ENCODE results near the gene FAM228A.
"Not testable (repeated sequence)": the region's sequence is repeated elsewhere in the genome, so short reads cannot be mapped to it uniquely, and the experiment has no call there.

Gene FAM228A

DNA sequence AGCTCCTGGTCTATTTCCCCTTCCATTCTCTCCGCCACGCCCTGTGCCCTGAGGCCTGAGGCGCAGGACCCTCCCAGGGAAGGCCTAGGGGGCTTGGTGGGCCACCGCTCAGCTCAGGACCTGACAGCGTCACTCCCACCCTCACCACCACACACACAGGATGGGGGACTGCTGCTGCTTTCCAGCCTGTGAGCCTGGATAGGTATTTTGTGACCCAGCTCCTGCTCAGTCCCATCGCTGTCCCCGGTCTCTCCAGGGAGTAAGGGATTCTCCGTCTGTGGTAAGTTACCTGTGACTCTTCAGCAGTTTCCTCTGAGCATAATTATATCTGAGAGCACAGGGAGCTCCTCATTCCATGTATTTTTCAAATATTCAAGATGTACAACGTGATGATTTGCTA, 16.3 kb downstream of the FAM228A start:
- DNase-seq (ENCODE audit: low spot score): no peak

DNA sequence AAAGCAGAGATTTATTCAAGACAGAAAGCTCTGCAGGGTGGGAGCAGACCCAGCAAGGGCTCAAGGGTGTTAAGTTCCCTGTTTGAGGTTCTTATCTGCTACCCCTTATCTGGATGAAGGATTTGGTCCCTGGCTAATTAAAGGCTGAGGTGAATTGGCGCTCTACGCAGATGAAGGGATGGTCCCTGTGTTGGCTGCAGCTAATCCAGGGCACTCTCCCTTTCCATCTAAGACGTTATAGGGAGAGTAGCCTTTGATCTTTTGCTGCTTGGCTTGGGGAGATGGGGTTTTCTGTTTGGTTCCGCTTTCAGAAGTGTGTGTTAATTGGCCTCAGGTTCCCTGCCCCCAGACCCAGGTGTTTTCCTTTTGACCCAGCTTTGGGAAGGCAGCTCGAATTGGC, 17.0 kb downstream of the FAM228A start:
- DNase-seq (ENCODE audit: low spot score): no peak

DNA sequence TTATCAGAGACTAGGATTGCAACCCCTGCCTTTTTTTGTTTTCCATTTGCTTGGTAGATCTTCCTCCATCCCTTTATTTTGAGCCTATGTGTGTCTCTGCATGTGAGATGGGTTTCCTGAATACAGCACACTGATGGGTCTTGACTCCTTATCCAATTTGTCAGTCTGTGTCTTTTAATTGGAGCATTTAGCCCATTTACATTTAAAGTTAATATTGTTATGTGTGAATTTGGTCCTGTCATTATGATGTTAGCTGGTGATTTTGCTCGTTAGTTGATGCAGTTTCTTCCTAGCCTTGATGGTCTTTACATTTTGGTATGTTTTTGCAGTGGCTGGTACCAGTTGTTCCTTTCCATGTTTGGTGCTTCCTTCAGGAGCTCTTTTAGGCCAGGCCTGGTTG, 22.4 kb downstream of the FAM228A start:
- not testable (repeated sequence) for DNase-seq (ENCODE audit: low spot score)

DNA sequence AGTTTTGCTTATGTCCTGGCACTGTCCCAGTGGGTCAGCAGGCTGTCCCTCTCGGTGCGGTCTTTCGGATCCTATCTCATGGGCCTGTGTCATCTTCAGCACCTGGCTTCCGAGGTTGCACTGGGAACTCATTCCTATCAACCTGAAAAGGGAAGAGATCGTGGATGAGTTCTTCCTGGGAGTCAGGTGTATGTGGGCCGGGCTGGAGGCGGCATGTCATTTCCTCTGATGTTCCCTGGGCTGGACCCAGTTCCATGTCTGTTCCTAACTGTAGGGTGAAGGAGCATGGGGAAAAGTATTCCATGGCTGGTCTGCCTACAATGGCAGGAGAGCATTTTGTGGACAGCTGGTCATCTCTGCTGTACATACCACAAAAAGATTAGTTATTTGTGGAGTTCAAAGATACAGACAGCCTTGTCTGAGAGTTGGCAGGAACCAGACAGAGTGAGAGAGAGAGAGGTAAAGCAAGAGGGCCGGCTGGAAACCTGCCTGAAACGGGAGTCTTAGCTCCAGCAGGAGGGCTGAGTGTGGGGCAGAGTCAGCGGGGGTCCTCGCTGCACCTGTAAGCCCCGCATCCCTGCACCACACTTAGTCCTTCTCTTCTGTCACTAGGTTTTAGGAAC, 25.2 kb downstream of the FAM228A start:
- no peak for DNase-seq (ENCODE audit: low spot score)

DNA sequence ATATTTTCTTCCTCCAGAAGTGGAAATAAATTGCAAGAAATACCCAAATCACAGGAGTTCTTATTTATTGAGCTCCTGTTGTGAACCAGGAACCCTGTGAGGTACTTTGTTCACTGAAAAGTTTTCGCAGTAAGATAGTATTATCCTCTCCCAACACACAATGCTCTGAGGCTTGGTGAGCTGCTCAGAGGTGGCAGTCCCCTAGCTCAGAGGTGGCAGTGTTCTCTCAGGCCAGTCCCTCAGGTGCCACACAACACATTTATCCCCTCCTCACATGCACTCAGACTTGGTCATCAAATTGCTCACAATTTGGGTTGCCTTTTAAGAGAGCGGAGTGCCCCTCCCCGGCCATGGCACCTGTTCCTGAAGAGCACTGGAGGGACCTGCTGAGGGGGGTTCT, 25.9 kb downstream of the FAM228A start:
- DNase-seq (ENCODE audit: low spot score): no peak

DNA sequence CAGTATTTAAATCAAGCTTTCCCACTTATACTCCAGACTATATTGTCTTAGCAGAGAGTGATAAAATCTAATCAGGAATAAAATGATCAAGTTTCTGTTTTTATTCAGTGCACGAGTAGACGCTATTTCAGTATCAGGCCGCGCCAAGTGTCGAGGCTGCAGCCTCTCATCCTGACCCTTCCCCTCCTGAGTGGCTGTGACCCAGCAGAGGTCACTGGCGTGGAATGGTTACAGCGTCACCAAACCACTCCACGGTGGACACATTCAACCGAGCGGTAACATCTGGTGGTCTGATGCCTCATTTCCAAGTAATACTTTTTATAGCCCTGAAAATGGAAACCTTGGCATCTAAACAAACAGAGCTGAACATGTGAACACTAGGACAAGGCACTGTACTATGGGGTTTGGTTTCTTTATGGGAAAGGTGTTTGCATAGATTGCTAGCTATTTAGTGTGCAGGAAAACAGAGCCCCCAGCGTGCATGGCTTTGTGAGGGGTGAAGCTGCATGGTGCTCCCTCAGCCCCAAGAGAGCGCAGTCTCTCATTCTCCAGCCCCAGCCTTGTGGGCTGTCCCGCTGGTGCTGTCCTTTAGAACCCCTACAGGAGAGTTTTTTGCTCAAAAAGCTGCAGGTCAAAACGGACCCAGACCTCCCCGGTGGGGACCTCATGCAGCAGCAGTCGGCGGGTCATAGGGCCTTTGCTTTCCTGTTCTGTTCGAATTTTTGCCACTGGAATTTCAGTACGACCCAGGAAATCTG, 28.4 kb downstream of the FAM228A start:
- DNase-seq (ENCODE audit: low spot score): no peak

DNA sequence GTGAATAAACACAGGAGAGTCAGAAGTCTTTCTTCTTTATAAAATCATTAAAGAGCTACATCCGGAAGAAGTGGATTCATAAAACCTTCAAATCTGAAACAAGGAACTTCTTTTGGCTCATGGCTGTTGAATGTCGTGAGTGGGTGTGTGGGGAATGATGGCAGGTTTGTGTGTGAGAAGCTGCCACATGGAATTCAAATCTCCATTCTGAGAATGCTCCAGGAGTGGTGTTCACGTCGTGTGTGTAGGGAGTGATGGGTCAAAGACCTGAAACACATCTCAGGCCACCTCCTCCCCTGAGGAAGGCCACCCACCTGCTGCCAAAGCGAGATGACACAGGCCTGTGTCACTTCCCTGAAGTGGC, 28.9 kb downstream of the FAM228A start:
- no peak for DNase-seq (ENCODE audit: low spot score)

DNA sequence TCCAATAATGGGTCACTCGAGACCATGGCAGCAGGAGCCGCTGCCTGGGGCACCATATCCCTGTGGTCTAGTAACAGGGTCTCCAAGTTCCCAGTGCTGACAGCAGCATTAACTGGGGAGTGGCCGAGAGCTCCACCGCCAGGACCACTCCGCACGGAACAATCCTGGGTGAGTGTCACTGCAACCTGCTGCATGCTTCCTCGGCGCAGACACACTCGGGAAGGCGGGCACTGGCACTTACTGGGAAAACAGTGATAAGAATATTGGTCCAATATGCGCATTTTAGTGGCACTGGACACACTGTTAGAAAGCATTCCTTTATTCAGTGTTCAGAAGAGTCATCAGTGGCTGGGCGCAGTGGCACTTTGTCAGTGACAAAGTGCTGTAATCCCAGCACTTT, 29.7 kb downstream of the FAM228A start:
- no peak for DNase-seq (ENCODE audit: low spot score)

DNA sequence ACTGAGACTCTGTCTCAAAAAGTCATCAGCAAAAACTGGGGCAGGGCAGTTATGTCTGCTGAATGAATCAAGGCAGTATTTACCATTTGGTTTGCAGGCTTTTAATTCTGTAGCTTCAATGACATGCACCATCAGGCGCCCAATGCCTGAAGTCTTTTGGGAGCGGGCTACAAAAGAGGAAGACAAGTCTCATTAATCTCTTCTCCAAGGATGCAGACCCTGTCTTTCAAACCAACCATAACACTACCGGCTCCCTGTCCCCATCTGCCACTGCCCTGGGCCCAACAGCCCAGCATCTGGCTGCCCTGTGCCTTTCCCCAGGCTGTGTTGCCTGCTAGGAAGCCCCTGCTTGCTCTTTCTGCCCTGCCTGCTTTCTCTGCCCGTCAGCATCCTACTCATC, 30.3 kb downstream of the FAM228A start:
- no peak for DNase-seq (ENCODE audit: low spot score)

DNA sequence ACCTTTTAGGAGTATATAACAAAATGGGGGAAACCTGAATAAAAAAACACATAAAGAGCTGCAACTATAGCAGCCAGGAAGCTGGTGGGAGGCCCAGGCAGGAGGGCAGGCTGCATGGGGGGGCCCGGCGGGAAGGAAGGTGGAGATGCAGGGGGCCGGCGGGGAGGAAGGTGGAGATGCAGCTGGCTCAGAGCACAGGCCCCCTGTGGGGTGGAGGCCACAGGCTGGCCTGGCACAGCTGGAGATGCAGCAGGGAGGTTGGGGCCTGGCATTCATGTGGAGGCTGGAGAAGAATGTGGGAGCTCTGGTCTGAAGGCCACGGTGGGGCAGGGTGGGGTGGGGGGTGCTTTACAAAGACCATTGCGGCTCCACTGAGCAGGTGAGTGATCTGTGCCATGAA, 31.4 kb downstream of the FAM228A start:
- DNase-seq (ENCODE audit: low spot score): no peak

DNA sequence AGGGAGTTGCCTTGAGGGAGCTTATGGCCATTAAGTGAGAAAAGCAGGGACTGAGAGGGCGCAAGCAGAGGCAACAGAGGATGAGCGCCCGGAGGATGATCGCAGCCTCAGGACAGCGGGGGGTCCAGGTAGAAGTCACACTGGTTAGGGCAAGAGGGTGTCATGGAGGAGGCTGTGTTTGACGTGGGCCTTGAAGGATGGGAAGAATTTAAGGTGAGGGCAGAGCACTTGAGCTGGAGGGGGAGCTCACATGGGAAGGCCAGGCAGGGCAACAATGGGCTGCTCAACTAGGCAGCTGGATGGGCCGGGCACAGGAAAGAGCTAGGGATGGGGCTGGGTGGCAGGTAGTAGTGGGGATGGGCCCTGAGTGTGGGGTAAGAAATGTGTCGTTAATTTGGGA, 31.9 kb downstream of the FAM228A start:
- DNase-seq (ENCODE audit: low spot score): no peak

DNA sequence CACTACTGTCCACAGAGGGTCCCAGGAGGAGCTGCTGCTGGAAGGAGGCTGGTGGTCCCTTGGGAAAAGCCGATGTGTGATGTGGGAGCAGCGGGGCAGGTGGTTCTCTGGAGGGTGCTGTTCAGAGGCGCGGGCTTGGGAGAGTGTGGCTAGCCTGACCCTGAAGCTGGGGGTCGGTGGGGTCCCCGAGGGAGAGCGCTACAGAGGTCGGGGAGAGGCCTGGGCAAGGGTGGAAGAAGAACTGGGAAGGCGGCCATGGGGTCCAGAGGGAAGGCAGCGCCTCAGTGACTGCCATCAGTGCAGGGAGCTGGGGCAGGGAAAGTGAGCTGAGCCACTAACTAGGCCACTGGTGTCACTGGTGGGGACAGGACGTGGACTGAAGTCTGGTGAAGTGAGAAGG, 32.5 kb downstream of the FAM228A start:
- DNase-seq (ENCODE audit: low spot score): no peak

DNA sequence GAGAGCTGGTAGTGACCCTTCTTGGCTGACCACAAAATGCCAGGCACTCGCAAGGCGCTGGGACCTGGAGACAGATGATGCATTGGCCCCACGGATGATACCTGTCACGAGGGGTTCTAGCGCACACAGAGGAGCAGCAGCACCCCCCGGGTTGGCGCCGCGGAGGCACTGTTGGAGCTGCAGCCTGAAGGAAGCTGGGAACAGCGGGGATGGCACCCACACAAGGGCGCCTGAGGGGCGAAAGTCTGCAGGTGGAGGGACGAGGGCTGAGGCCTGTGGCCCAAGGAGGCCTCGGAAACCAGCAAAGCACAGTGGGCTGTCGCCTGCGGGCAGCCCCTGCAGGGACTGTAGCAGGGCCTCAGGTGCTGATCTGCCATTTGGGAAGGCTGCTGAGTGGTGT, 33.6 kb downstream of the FAM228A start:
- DNase-seq (ENCODE audit: low spot score): no peak

DNA sequence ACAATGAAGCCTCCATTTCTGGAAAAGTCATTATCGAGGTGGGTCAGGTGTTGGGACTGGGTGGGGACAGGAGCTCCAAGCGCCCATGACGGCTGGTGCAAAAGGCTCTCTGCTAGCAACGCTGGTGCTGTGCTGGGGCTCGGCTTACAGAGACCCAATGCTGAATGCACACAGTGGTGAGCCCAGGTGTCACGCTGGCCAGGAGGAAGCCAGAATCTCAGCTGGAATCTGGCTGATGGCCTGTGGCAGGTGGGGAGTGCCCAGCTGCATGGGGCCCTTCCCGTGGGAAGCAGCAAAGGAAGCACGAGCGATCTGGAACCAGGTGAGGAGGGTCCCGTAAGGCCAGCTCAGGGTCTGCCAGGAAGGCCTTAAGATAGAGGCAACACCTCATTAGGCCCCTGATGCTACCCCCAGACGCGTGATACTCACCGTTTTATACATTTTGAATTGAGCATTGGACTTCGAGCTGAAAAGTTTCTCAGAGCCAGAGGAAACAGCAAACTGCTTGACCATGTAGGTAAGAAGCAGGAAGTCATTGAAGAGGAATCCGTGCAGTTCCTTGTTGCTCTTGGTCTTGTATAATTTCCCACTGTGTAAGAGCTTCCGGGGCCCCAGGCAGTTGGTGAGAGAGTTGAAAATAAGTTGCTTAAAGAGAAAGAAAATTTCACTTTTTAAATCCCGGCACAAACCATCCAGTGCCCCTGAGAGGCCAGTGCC, 34.7 kb downstream of the FAM228A start:
- no peak for DNase-seq (ENCODE audit: low spot score)

DNA sequence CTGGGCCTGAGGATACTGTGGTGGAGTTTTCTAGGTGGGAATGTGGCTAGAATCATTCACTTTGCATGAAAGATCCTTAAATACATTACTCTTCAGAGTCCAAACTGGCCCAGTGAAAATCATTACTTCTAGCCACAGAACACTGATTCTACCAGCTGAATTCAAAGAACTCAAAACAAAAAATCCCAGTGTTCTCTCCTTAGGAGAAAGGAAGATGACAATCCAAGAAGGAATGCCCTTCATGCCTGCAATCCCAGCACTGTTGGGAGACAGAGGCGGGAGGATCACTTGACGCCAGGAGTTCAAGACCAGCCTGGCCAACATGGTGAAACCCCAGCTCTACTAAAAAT, 35.2 kb downstream of the FAM228A start:
- no peak for DNase-seq (ENCODE audit: low spot score)

DNA sequence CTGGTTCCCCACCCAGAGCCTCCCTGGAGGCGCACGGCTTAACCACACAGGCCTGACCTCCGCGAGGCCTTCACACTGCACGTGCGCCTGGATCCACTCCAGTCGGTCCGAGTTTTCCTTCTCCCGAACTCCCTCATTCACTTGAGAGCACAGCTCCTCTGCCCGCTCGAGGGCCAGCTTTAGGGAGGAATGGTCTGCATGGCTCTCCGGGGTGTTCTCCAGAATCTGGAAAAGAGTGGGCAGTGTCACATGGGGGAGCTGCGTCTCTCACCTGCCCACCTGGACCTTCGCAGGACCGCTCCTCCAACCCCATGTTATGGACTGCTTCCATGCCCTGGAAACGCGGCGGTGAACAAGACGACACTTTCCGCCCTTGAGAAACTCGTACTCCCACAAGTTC, 35.9 kb downstream of the FAM228A start:
- no peak for DNase-seq (ENCODE audit: low spot score)

DNA sequence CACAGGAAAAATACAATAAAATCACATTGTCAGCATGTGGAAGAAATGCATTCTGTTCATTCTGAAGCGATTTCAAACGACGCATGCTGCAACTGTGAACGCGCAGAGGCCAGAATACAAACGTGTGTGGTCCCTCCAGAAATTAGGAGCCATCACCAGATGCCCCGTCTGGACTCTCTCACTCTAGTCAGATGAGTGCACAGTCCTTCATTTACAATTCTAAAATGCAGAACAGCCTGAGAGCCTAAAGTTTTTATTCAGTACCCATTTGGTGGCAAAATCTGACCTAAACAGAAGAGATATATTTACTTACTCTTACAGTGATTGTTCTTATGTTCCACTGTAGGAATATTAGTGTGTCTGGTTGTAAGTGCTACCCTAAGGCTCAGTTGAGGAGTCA, 36.6 kb downstream of the FAM228A start:
- no peak for DNase-seq (ENCODE audit: low spot score)

DNA sequence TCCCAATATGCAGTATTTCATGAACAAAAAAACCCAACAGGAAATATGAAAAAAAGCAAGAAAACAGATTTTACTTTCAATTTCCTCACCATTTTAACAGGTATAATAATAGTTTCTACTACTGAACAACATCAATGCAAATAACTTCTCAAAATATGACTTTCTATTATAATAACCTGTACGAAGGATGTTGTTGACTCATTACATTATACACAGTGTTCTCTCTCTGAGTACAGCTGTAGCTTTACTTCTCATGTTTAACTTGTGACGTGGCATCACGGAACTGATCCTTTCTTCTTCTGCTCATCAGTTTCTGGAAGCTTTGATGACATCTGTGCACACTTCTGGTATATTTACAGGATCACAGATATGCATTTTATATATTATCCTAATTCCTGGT, 40.0 kb downstream of the FAM228A start:
- DNase-seq (ENCODE audit: low spot score): no peak

DNA sequence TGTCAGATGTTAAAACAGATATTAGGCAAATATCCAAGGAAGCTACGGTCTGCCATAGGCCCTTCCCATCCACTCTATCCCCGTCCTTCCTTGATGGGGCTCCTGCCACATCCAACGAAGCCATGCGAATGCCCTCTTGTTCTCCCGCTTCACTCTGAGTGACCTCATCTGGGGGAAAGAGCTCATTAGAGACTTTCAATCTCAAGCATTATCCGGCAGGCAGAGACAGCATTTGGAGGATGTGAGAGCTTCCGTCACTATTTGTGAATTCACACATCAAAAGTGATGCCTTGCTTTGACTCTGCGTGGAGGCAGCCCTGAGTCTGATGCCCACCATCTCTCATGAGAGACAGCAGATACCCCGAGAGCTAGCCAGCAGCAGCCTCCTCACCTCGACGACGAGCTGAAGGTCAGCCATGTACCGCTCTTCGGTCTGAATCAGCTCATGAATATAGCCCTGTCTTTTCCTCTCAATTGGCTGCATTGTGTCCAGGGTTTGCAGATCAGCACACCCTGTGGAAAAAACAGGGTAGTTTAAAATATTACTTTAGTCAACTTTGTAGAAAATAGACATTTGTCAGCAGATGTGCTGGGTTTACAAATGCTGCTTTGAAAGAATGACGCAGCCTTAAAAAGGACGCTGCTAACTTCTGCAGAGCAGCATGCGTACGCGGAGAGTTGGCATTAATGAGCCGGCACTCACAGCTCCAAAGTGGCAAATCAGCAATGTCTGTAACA, 45.9 kb downstream of the FAM228A start:
- DNase-seq (ENCODE audit: low spot score): no peak

DNA sequence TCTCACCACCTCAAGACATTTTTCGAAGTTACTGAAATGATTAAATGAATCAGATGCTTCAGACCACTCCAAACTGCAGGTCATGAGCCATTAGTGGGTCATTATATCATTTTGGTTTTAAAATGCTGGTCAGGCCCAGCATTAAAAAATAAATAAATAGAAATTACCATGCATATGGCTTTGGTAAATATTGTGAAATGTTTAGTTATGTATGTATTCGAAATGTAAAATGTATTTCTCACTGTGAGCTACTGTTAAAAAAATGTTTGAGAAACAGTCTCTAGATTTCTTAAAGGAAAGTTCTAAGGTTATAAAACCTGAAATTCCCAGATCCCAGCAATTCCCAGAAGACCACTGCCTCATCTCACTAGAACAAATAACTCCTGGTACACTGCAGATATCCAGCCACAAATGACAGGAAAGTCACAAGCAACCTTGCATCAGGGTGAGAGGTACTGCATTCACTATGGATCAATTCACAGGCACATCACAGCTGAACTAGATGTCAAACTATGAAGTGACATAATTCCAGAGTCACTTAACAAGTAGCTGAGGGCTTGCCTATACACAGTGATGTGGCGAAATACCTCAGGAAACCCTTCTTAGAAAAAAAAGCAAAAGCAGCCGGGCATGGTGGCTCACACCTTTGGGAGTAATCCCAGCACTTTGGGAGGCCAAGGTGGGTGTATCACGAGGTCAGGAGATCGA, 46.6 kb downstream of the FAM228A start:
- DNase-seq (ENCODE audit: low spot score): no peak

DNA sequence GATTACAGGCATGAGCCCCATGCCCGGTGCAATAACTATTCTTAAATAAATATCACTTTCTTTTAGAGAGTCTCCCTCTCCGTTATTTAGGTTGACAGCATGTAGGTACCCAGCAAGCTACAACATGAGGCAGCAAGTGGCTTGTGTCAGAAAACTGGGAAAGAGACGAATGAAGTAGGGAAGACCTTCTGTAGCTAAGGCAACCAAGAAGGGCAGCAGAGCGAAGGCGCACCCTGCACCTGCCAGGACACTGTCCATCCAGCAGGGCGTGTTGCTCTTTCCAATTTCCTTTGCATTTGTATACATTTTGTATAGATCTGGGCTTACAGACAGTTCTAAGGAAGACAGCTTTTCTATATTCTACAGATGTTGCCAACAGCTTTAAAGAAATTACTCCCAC, 48.1 kb downstream of the FAM228A start:
- no peak for DNase-seq (ENCODE audit: low spot score)

DNA sequence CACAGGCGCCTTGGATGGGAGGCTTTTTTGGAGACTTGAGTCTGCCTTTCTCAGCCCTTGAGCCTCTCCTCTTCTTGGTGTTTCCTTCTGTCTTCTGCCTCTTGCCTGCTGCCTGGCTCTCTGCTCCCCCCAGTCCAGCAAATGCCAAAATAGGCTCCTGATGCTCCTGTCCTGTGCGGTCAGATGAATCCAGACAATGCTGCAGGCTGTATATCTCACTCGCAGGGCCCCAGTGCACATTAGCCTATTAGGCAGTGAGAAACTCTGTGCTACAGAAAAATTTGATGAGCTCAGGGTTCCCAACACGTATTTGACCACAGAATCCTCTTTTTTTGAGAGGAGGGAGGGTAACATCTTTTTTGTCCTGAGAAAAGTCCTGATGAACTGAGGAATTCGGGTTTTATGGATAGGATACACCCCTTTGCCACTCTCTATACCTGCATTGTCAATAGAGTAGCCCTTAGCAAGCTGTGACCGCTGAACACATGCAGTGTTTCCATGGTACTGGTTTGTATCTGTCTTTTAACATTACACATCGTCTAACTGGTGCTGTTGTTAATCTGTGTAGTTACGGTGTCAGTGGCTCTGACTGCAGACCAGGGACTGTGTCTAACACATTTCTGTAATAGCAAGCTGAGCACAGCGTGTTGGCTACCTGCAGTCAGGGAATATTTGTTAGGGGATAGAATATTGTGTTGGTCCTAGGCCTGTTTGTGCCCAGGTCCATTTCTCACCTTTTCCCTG, 50.8 kb downstream of the FAM228A start:
- DNase-seq (ENCODE audit: low spot score): no peak
